Effector memory CD8-positive, alpha-beta T cell (primary cell): ENCODE data around the gene TP53RK.
A peak's percentile ranks its signal among the peaks of the same experiment; 100 is the strongest.

ENCODE experiments used
- ATAC-seq: fragments of 150-1000 bp; cut with Tn5 transposase; replicated peaks from 2 replicates; pipeline ENCODE4 v1.10.0; 2021; ENCODE audit warnings: mild to moderate bottlenecking, moderate library complexity
- DNase-seq, 3 experiments: peaks; one replicate each; pipeline ENCODE4 v3.0.0; 2021
- H3K27ac Mint-ChIP-seq, 2 donors: one replicate each; pipeline ENCODE4 v1.8.0; 2022; ENCODE audit warnings: mild to moderate bottlenecking in 2 of 2, mixed read lengths in 2 of 2, moderate library complexity in 2 of 2
- H3K27me3 Mint-ChIP-seq, 2 donors: one replicate each; pipeline ENCODE4 v1.8.0; 2022; ENCODE audit warnings: mixed read lengths in 2 of 2
- H3K36me3 Mint-ChIP-seq: one replicate; pipeline ENCODE4 v1.8.0; 2022; ENCODE audit warnings: mild to moderate bottlenecking, moderate library complexity, mixed read lengths; ENCODE audit not compliant: insufficient read depth
- H3K4me1 Mint-ChIP-seq, 2 donors: one replicate each; pipeline ENCODE4 v1.8.0; 2022; ENCODE audit warnings: low read depth in 2 of 2, mixed read lengths in 2 of 2
- H3K4me3 Mint-ChIP-seq, 2 donors: one replicate each; pipeline ENCODE4 v1.8.0; 2022; ENCODE audit warnings: mild to moderate bottlenecking in 2 of 2, mixed read lengths in 2 of 2, moderate library complexity in 2 of 2
- H3K9me3 Mint-ChIP-seq, 2 donors: one replicate each; pipeline ENCODE4 v1.8.0; 2022; ENCODE audit warnings: mixed read lengths in 2 of 2
- total RNA-seq, 9 experiments: gene quantifications; one replicate each; lab custom pipeline; 2026; lab: John Stamatoyannopoulos, UW

TP53RK gene
- 9.4 to 49.9 (median 39.2) reads per million in 9 experiments for total RNA-seq

DNA sequence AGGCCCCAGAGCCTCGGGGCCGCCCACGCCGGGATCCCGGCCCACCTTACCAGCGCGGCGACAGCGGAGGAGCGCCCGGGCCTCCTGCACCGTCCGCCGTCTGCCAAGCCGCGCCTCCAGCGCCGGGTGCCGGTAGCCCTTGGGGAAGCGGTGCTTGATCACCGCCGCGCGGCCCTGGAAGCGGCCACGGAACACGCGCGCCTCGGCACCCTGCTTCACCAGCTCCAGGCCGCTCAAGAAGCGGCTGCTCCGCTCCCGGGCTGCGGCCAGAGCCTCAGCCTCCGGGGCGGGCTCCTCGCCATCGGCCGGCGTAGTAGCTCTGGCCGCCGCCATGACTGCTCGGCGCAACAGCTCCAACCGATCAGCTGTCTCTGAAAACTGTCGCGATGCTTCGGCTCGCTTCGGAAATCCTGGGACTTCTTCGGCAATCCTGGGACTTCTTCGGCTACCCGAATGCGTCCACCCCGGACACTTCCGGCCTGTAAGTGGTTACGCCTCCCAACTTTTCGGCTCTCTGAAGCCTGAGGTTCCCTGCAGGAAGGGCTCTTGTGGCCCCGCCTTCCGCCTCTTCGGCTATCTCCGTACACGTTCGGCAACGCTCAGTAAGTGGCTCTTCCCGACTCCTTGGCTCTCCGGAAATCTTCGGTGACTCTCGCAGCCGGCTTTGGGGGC, at the start of gene TP53RK:
Gene TP53RK, minus strand, starts transcription at position 363 of the 672 bp plus-strand sequence. Its CDS starts 30 bp downstream, at position 333.
- peak within 1 kb of the TSS; percentile 87 to 95 for H3K27ac Mint-ChIP-seq

DNA sequence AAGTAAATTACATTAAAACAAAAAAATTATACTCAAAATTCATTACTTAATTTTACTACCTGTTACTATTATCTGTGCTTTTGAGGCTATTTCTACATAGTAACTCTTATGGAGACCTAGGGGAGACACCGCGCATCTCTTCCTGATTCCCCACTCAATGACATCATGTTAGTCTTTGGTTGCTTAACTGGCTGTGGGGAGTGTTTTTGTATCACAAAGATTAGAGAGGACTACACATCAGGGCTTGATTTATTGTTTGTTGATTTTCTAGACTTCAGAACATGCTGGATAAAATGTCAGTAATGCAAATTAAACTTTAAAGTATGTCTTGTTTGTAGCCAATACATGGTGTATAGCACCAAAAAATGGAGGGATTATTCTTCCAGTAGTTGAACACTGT, 46.2 kb upstream of the TP53RK start:
- ATAC-seq (no peak), DNase-seq (no peak)
- peaks cover 0 to 3% of the 10 kb centered on the region in 2 donors for H3K4me1 Mint-ChIP-seq
- peaks cover 0 to 1% of the 10 kb centered on the region in 2 donors for H3K9me3 Mint-ChIP-seq
- H3K36me3 Mint-ChIP-seq: no peaks in the 10 kb centered on the region
- peaks cover 39 to 75% of the 10 kb centered on the region in 2 donors for H3K27me3 Mint-ChIP-seq
- no peak overlapping the region for H3K4me3 Mint-ChIP-seq
- no peak overlapping the region for H3K27ac Mint-ChIP-seq

More for the DNA sequence above, at the start of gene TP53RK:
- Mint-ChIP-seq H3K27me3 (no peaks in the 10 kb centered on the region), H3K4me3 (peak within 1 kb of the TSS; percentile 90 to 93), H3K36me3 (peaks cover 23% of the 10 kb centered on the region), H3K9me3 (no peaks in the 10 kb centered on the region), H3K4me1 (peaks cover 31 to 42% of the 10 kb centered on the region in 2 donors)
- peak; percentile 91 for ATAC-seq
- DNase-seq: peak; percentile 92 to 97 (median 95)

DNA sequence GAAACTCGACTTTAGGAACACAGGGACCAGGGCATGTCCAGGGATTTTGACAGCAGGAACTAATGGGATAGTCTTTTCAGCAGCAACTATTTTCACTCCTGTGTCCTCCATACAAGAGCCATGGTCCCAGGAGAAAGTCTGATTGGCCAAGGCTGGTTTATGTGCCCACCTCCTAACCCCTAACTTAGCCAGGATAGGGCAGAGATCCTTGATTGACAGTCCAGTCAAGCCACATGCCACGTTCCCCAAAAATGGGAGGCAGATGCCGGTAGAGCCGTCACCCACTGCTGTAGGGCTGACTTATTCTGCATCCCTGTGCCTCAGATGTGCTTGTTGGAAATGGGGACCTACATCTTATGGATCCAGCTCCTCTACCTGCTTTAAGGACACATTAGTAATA, 42.5 kb upstream of the TP53RK start:
- no peak for ATAC-seq
- Mint-ChIP-seq H3K27me3 (peaks cover 27 to 46% of the 10 kb centered on the region in 2 donors), H3K4me1 (no peaks in the 10 kb centered on the region), H3K9me3 (no peaks in the 10 kb centered on the region), H3K4me3 (no peak overlapping the region), H3K36me3 (no peaks in the 10 kb centered on the region), H3K27ac (no peak overlapping the region)
- no peak for DNase-seq

DNA sequence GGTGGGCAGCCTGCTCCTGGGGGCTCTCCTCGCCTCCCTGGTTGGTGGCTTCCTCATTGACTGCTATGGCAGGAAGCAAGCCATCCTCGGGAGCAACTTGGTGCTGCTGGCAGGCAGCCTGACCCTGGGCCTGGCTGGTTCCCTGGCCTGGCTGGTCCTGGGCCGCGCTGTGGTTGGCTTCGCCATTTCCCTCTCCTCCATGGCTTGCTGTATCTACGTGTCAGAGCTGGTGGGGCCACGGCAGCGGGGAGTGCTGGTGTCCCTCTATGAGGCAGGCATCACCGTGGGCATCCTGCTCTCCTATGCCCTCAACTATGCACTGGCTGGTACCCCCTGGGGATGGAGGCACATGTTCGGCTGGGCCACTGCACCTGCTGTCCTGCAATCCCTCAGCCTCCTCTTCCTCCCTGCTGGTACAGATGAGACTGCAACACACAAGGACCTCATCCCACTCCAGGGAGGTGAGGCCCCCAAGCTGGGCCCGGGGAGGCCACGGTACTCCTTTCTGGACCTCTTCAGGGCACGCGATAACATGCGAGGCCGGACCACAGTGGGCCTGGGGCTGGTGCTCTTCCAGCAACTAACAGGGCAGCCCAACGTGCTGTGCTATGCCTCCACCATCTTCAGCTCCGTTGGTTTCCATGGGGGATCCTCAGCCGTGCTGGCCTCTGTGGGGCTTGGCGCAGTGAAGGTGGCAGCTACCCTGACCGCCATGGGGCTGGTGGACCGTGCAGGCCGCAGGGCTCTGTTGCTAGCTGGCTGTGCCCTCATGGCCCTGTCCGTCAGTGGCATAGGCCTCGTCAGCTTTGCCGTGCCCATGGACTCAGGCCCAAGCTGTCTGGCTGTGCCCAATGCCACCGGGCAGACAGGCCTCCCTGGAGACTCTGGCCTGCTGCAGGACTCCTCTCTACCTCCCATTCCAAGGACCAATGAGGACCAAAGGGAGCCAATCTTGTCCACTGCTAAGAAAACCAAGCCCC, 36.2 kb upstream of the TP53RK start:
- DNase-seq (no peak), ATAC-seq (no peak)
- H3K4me1 Mint-ChIP-seq: no peaks in the 10 kb centered on the region
- H3K27ac Mint-ChIP-seq: no peak overlapping the region
- peaks cover 0 to 7% of the 10 kb centered on the region in 2 donors for H3K27me3 Mint-ChIP-seq
- no peaks in the 10 kb centered on the region for H3K36me3 Mint-ChIP-seq
- H3K4me3 Mint-ChIP-seq: no peak overlapping the region
- H3K9me3 Mint-ChIP-seq: no peaks in the 10 kb centered on the region

DNA sequence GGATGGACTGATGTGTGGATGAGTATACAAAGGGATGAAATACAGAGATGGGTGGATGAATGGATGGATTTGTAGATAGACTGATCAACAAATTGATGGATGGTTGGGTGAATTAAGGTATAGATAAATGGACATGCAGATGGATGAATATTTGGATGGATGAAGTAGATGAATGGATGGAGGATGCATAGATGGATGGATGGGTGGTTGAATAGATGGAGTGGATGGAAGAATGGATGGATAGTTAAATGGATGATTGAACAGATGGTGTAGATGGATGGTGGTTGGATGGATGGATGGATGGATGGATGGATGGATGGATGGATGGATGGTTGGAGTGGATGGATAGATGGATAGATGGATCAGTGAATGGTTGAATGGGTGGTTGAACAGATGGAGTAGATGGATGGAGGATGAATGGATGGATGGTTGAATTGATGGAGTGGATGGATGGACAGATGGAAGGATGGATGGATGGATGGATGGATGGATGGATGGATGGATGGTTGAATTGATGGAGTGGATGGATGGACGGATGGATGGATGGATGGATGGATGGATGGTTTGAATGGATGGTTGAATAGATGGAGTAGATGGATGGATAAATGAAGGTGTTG, 35.2 kb upstream of the TP53RK start:
- H3K27me3 Mint-ChIP-seq: no peaks in the 10 kb centered on the region
- no peak for ATAC-seq
- no peak overlapping the region for H3K4me3 Mint-ChIP-seq
- H3K9me3 Mint-ChIP-seq: no peaks in the 10 kb centered on the region
- DNase-seq: no peak
- H3K4me1 Mint-ChIP-seq: no peaks in the 10 kb centered on the region
- no peaks in the 10 kb centered on the region for H3K36me3 Mint-ChIP-seq
- H3K27ac Mint-ChIP-seq: no peak overlapping the region

DNA sequence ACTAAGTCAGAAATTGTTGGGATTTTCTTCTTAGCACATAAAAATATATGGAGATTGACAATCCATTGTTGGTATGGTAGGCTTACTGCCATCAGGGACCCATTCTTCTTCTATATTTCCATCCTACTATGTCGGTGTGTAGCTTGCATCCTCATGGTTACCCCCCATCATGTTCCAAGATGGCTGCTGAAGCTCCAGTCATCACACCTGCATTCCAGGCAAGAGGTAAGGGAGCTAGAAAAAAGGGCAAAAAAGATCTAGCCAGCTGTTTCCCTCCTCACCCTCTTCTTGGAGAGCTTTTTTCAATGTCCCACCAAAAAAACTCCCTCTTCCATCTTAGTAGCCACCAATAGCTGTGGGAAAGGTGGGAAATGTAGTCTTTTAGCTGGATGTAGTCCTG, 33.8 kb upstream of the TP53RK start:
- H3K9me3 Mint-ChIP-seq: no peaks in the 10 kb centered on the region
- ATAC-seq: no peak
- H3K27ac Mint-ChIP-seq: no peak overlapping the region
- no peak for DNase-seq
- no peaks in the 10 kb centered on the region for H3K36me3 Mint-ChIP-seq
- H3K4me3 Mint-ChIP-seq: no peak overlapping the region
- no peaks in the 10 kb centered on the region for H3K4me1 Mint-ChIP-seq
- no peaks in the 10 kb centered on the region for H3K27me3 Mint-ChIP-seq

DNA sequence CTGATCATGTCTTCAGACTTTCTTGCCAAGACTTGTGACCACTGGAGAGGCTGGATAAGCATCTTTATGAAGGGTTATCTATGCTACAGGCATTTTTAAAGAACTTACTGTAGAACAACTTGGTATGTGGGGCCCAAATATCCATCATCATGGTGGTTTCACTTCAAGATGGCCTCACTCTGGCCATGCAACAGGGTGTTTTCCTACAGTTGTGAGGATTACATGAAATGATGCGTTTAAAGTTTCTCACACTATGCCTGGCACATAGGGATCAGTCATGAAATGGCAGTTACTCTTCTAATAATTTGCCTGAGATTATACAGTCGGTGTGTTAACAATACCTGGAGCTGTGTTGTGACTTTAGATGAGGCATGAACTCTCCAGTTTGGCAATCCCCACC, 33.2 kb upstream of the TP53RK start:
- Mint-ChIP-seq H3K27ac (no peak overlapping the region), H3K9me3 (no peaks in the 10 kb centered on the region), H3K36me3 (no peaks in the 10 kb centered on the region), H3K4me1 (no peaks in the 10 kb centered on the region), H3K4me3 (no peak overlapping the region), H3K27me3 (no peaks in the 10 kb centered on the region)
- no peak for DNase-seq
- ATAC-seq: no peak

DNA sequence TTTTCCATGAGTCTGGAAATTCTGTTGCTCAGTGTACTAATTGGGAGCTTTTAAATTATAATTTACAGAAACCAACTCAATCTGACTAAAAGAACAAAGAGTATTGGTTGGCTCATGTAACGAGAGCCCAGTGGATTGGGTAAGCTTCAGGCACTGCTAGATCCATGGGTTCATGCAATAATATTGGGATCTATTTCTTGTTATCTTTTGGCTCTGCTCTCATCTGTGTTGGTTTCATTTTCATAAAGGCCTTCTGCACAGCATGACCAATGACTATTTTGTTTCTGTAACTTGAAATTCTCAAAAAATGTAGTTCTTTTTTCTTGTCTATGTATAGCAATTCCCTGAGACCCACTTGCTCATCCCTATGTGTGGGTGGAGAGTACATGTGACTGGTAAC, 32.2 kb upstream of the TP53RK start:
- no peaks in the 10 kb centered on the region for H3K4me1 Mint-ChIP-seq
- H3K4me3 Mint-ChIP-seq: no peak overlapping the region
- H3K27ac Mint-ChIP-seq: no peak overlapping the region
- H3K9me3 Mint-ChIP-seq: no peaks in the 10 kb centered on the region
- ATAC-seq (no peak), DNase-seq (no peak)
- H3K27me3 Mint-ChIP-seq: no peaks in the 10 kb centered on the region
- H3K36me3 Mint-ChIP-seq: no peaks in the 10 kb centered on the region

DNA sequence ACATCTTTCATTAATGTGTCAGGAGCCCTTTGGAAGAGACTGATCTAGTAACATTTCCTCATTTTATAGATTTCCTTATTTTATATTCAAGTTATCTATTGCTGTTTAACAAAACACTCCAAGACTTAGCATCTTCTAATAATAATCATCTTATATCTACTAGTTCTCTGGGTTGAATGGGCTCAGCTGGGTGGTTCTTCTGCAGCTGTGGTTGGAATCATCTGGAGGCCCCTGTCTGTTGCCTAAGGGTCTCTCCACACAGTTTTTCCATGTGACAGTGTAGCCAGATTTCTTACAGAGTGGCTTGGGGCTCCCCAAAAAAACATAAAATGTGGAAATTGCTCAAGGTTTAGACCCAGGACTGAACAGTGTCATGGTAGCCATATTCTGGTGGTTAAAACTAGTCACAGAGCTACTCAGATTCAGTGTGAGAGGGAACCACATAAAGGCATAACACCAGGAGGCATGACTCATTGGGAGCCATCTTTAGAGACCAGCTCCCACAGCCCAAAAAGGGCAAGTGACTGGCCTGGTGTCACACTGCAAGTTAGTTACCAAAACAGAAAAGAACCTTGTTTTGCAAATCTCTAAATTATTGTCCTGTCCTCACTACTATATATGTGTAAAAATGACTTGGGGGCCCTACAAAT, 31.7 kb upstream of the TP53RK start:
- no peaks in the 10 kb centered on the region for H3K36me3 Mint-ChIP-seq
- H3K4me3 Mint-ChIP-seq: no peak overlapping the region
- H3K9me3 Mint-ChIP-seq: no peaks in the 10 kb centered on the region
- no peaks in the 10 kb centered on the region for H3K4me1 Mint-ChIP-seq
- ATAC-seq: no peak
- peaks cover 0 to under 1% of the 10 kb centered on the region in 2 donors for H3K27me3 Mint-ChIP-seq
- DNase-seq: no peak
- H3K27ac Mint-ChIP-seq: no peak overlapping the region

DNA sequence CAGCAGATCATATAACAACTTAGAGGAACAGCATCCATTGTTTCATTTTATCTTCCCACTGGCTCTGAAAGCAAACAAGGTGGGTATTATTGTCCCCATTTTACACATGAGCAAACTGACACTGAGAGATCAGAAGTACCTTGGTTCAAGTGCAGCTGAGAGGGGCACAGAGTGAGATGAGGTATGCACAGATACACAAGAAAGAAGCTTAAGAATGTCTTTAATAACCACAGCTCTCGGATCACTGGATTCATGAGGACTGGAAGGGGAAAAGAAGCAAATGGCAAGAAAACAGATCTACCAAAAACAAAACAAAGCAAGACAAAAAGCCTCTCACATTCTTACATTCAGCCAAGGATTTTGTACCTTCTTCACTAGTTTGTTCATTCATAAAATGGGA, 30.8 kb upstream of the TP53RK start:
- Mint-ChIP-seq H3K4me1 (no peaks in the 10 kb centered on the region), H3K27me3 (peaks cover 5 to 9% of the 10 kb centered on the region in 2 donors), H3K4me3 (no peak overlapping the region), H3K27ac (no peak overlapping the region), H3K9me3 (no peaks in the 10 kb centered on the region), H3K36me3 (no peaks in the 10 kb centered on the region)
- ATAC-seq (no peak), DNase-seq (no peak)

DNA sequence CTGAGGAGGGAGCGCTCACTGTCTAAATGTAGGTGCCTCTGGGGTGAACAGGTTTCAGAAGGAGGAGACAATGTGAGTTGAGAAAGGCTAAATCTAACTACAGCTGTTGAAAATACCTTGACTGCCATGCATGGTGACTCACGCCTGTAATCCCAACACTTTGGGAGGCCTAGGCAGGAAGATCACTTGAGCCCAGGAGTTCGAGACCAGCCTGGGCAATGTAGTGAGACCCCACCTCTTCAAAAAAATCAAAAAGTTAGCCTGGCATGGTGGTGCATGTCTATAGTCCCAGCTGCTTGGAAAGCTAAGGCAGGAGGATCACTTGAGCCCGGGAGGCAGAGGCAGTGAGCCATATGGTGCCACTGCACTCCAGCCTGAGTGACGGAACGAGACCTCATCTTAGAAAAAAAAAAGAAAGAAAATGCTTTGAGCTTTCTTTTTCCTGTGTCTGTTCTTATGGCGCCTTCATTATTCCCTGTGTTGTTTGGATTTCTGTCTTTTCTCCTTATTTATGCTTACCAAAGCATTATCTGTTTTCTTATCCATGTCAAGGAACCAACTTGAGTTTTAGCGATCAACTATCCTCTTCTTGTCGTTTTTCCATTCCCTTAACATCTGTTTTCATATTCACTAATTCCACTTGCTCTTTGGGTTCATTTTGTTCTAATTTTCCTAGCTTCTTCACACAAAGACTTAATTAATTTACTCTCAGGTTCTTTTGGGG, 28.7 kb upstream of the TP53RK start:
- Mint-ChIP-seq H3K4me3 (no peak overlapping the region), H3K4me1 (no peaks in the 10 kb centered on the region), H3K27me3 (peaks cover 26 to 30% of the 10 kb centered on the region in 2 donors), H3K27ac (no peak overlapping the region), H3K9me3 (no peaks in the 10 kb centered on the region), H3K36me3 (no peaks in the 10 kb centered on the region)
- ATAC-seq: no peak
- DNase-seq: no peak

DNA sequence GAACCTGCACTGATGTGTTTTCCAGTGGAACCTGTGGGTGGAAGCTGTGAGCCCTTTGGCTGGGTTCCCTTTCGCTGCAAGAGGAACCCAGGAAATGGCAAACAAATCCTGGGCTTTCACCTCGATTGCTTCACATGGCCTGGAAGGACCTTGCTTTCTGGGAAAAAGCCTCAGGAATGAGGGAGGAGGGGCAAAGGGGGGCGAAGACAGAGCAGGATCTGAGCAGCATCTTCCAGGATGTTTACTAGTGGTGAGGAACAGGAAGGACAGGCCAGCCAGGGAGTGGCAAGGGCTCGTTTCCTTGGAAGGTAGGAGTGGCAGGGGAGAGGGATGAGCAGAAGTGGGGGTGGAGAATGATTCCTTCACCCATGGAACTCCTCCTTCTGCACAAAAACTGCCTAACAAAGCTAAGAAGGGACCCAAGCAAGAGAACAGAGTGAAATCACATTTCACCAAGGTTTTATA, 26.1 kb upstream of the TP53RK start:
- DNase-seq (no peak), ATAC-seq (no peak)
- Mint-ChIP-seq H3K4me1 (peaks cover 0 to 3% of the 10 kb centered on the region in 2 donors), H3K4me3 (no peak overlapping the region), H3K9me3 (no peaks in the 10 kb centered on the region), H3K27me3 (peaks cover 36 to 55% of the 10 kb centered on the region in 2 donors), H3K36me3 (peaks cover 2% of the 10 kb centered on the region), H3K27ac (no peak overlapping the region)
